Tibial nerve (tissue), 3 donors: ENCODE results near the gene GAK.

Experiments used
- CTCF ChIP-seq, 5 experiments: fragments of 200-600 bp in 3 of 5; fragments of 450-650 bp in 2 of 5; sonication (generic) in 3 of 5; IDR thresholded peaks; one replicate each; pipeline ENCODE4 v1.5.1; 2016 to 2019; ENCODE audit warnings: antibody characterized with exemption in 5 of 5, mild to moderate bottlenecking in 3 of 5, moderate library complexity in 2 of 5
- POLR2A ChIP-seq, 2 donors: fragments of 450-650 bp; IDR thresholded peaks; one replicate each; pipeline ENCODE4 v1.6.1; 2017; ENCODE audit warnings: antibody characterized with exemption in 2 of 2, mild to moderate bottlenecking in 2 of 2, moderate library complexity in 2 of 2

GRCh38 chr4:853416-853781, 78.7 kb downstream of the GAK start:
- TF ChIP-seq CTCF (IDR thresholded peaks at IDR 0.05) (no peak), POLR2A (IDR thresholded peaks at IDR 0.05) (no peak)
